HEK293 (cell line): Measurements from ENCODE around the gene MLLT6.

Experiments used
- CTCF ChIA-PET: fragments of 350-600 bp; formaldehyde crosslinking; extraction: SDS; loops from one replicate; lab custom pipeline; 2021; ENCODE audit warnings: antibody characterized with exemption; lab: Yijun Ruan, JAX
- POLR2A ChIA-PET: fragments of 300-600 bp; formaldehyde crosslinking; extraction: SDS; loops from one replicate; lab custom pipeline; 2020; ENCODE audit warnings: antibody characterized with exemption, inconsistent platforms; lab: Yijun Ruan, JAX
- H3K27ac ChIP-seq: fragments of 200-500 bp; sonication (Bioruptor generic); 2 replicates; pipeline ENCODE4 v1.5.1; 2014; ENCODE audit warnings: low read depth, low read length, control low read depth, inconsistent platforms; ENCODE audit errors: extremely low read depth
- H3K36me3 ChIP-seq, 2 experiments: fragments of 200-500 bp in 1 of 2; sonication (Bioruptor generic) in 1 of 2; 1 replicate in 1 of 2; 2 replicates in 1 of 2; pipeline ENCODE4 v1.5.1; 2014 to 2017; ENCODE audit warnings: inconsistent platforms in 2 of 2, low read length in 2 of 2; ENCODE audit not compliant: control insufficient read depth in 2 of 2, insufficient read depth in 1 of 2
- H3K4me1 ChIP-seq: fragments of 200-500 bp; sonication (Bioruptor generic); 2 replicates; pipeline ENCODE4 v1.5.1; 2014; ENCODE audit warnings: mild to moderate bottlenecking, low read length, inconsistent platforms; ENCODE audit not compliant: control insufficient read depth, insufficient read depth
- H3K4me3 ChIP-seq: 2 replicates; pipeline ENCODE4 v1.5.1; 2011; ENCODE audit warnings: low read depth, mild to moderate bottlenecking, control low read depth, low read length, moderate library complexity
- H3K9me3 ChIP-seq: fragments of 200-500 bp; sonication (Bioruptor generic); 2 replicates; pipeline ENCODE4 v1.5.1; 2014; ENCODE audit warnings: low read depth, low read length, inconsistent platforms; ENCODE audit not compliant: control insufficient read depth, insufficient read depth
- EGR2 ChIP-seq: fragments of 450-650 bp; formaldehyde crosslinking; IDR thresholded peaks from 2 replicates; pipeline ENCODE4 v1.5.1; 2016; ENCODE audit warnings: low read depth, missing biosample characterization, missing genetic modification characterization
- HOXD13 ChIP-seq: sonication (generic); formaldehyde crosslinking; IDR thresholded peaks from 2 replicates; pipeline ENCODE4 v1.8.0; 2022; ENCODE audit warnings: missing genetic modification reagents, borderline replicate concordance
- KLF1 ChIP-seq: fragments of 450-650 bp; formaldehyde crosslinking; IDR thresholded peaks from 2 replicates; pipeline ENCODE4 v1.5.1; 2016; ENCODE audit warnings: missing biosample characterization, missing genetic modification characterization
- KLF10 ChIP-seq: fragments of 450-650 bp; IDR thresholded peaks from 2 replicates; pipeline ENCODE4 v1.5.1; 2018; ENCODE audit warnings: missing biosample characterization, mild to moderate bottlenecking, missing genetic modification characterization
- KLF9 ChIP-seq: fragments of 450-650 bp; formaldehyde crosslinking; IDR thresholded peaks from 2 replicates; pipeline ENCODE4 v1.5.1; 2016; ENCODE audit warnings: missing biosample characterization, missing genetic modification characterization, low read depth
- MEIS1 ChIP-seq: sonication (generic); formaldehyde crosslinking; IDR thresholded peaks from 2 replicates; pipeline ENCODE4 v1.8.1; 2022; ENCODE audit warnings: missing genetic modification reagents, mild to moderate bottlenecking, borderline replicate concordance
- SP3 ChIP-seq: fragments of 450-650 bp; formaldehyde crosslinking; IDR thresholded peaks from 2 replicates; pipeline ENCODE4 v1.5.1; 2016; ENCODE audit warnings: missing biosample characterization, missing genetic modification characterization
- SP7 ChIP-seq: fragments of 450-650 bp; formaldehyde crosslinking; IDR thresholded peaks from 2 replicates; pipeline ENCODE4 v1.5.1; 2016; ENCODE audit warnings: missing biosample characterization, missing genetic modification characterization
- TCF7L2 ChIP-seq: IDR thresholded peaks from 2 replicates; pipeline ENCODE4 v1.6.1; 2011; ENCODE audit warnings: low read depth, mild to moderate bottlenecking, inconsistent platforms, low read length, moderate library complexity, borderline replicate concordance
- YY2 ChIP-seq: fragments of 450-650 bp; formaldehyde crosslinking; IDR thresholded peaks from 2 replicates; pipeline ENCODE4 v1.5.1; 2016; ENCODE audit warnings: missing biosample characterization, missing genetic modification characterization
- ZBTB11 ChIP-seq: fragments of 450-650 bp; formaldehyde crosslinking; conservative IDR thresholded peaks from 2 replicates; pipeline ENCODE4 v1.5.1; 2016; ENCODE audit warnings: low read depth, missing biosample characterization, missing genetic modification characterization
- ZBTB20 ChIP-seq: fragments of 450-650 bp; formaldehyde crosslinking; IDR thresholded peaks from 2 replicates; pipeline ENCODE4 v1.5.1; 2016; ENCODE audit warnings: missing biosample characterization, missing genetic modification characterization
- ZBTB8A ChIP-seq: fragments of 450-650 bp; formaldehyde crosslinking; IDR thresholded peaks from 2 replicates; pipeline ENCODE4 v1.5.1; 2016; ENCODE audit warnings: missing biosample characterization, missing genetic modification characterization
- ZFHX2 ChIP-seq: fragments of 450-650 bp; formaldehyde crosslinking; conservative IDR thresholded peaks from 2 replicates; pipeline ENCODE4 v1.5.1; 2016; ENCODE audit warnings: missing biosample characterization, missing genetic modification characterization
- ZFP37 ChIP-seq: fragments of 450-650 bp; formaldehyde crosslinking; IDR thresholded peaks from 2 replicates; pipeline ENCODE4 v1.5.1; 2016; ENCODE audit warnings: missing biosample characterization, missing genetic modification characterization
- ZFP69B ChIP-seq: fragments of 450-650 bp; formaldehyde crosslinking; IDR thresholded peaks from 2 replicates; pipeline ENCODE4 v1.5.1; 2016; ENCODE audit warnings: missing biosample characterization, missing genetic modification characterization
- ZNF10 ChIP-seq: fragments of 450-650 bp; formaldehyde crosslinking; IDR thresholded peaks from 2 replicates; pipeline ENCODE4 v1.5.1; 2017; ENCODE audit warnings: missing biosample characterization, missing genetic modification characterization
- ZNF223 ChIP-seq: fragments of 450-650 bp; formaldehyde crosslinking; IDR thresholded peaks from 2 replicates; pipeline ENCODE4 v1.5.1; 2016; ENCODE audit warnings: missing biosample characterization, missing genetic modification characterization
- ZNF416 ChIP-seq: fragments of 450-650 bp; formaldehyde crosslinking; IDR thresholded peaks from 2 replicates; pipeline ENCODE4 v1.5.1; 2016; ENCODE audit warnings: missing biosample characterization, missing genetic modification characterization
- ZNF544 ChIP-seq: fragments of 450-650 bp; formaldehyde crosslinking; IDR thresholded peaks from 2 replicates; pipeline ENCODE4 v1.5.0; 2017; ENCODE audit warnings: missing biosample characterization, missing genetic modification characterization
- ZNF580 ChIP-seq: fragments of 450-650 bp; formaldehyde crosslinking; IDR thresholded peaks from 2 replicates; pipeline ENCODE4 v1.5.1; 2016; ENCODE audit warnings: missing biosample characterization, missing genetic modification characterization
- ZNF596 ChIP-seq: fragments of 450-650 bp; IDR thresholded peaks from 2 replicates; pipeline ENCODE4 v1.5.0; 2018; ENCODE audit warnings: missing biosample characterization, mild to moderate bottlenecking, missing genetic modification characterization, moderate library complexity
- ZNF600 ChIP-seq: fragments of 450-650 bp; formaldehyde crosslinking; IDR thresholded peaks from 2 replicates; pipeline ENCODE4 v1.5.1; 2016; ENCODE audit warnings: missing biosample characterization, missing genetic modification characterization
- ZNF660 ChIP-seq: fragments of 450-650 bp; IDR thresholded peaks from 2 replicates; pipeline ENCODE4 v1.5.1; 2018; ENCODE audit warnings: missing biosample characterization, mild to moderate bottlenecking, missing genetic modification characterization
- ZNF707 ChIP-seq: fragments of 450-650 bp; formaldehyde crosslinking; IDR thresholded peaks from 2 replicates; pipeline ENCODE4 v1.5.1; 2016; ENCODE audit warnings: missing biosample characterization, missing genetic modification characterization
- ZNF76 ChIP-seq: fragments of 450-650 bp; formaldehyde crosslinking; IDR thresholded peaks from 2 replicates; pipeline ENCODE4; 2016; ENCODE audit warnings: low read depth, missing biosample characterization, missing genetic modification characterization, borderline replicate concordance
- ZSCAN23 ChIP-seq: fragments of 450-650 bp; formaldehyde crosslinking; IDR thresholded peaks from 2 replicates; pipeline ENCODE4 v1.5.1; 2016; ENCODE audit warnings: missing biosample characterization, missing genetic modification characterization
- ZSCAN4 ChIP-seq: fragments of 450-650 bp; formaldehyde crosslinking; IDR thresholded peaks from 2 replicates; pipeline ENCODE4 v1.5.1; 2017; ENCODE audit warnings: missing biosample characterization, missing genetic modification characterization
- TF ChIP-seq, protein P1 (sequence below): fragments of 450-650 bp; formaldehyde crosslinking; IDR thresholded peaks from 2 replicates; pipeline ENCODE4 v1.5.1; 2016; ENCODE audit warnings: missing biosample characterization, missing genetic modification characterization
- TF ChIP-seq, protein P2 (sequence below): fragments of 450-650 bp; IDR thresholded peaks from 2 replicates; pipeline ENCODE4 v1.5.1; 2018; ENCODE audit warnings: missing biosample characterization, missing genetic modification characterization

Gene MLLT6

GRCh38 chr17:38674749-38675615 lies 30.1 kb upstream of the MLLT6 start, which contains the start of gene EPOP:
EPOP (minus strand) TSS chr17:38674957; CDS start chr17:38674495, 462 bp downstream.
- no peaks in the 10 kb centered on the region for H3K36me3 ChIP-seq
- TF ChIP-seq ZNF76 (peak; percentile 71; the same call in 1 of the 2 replicates), ZNF600 (tag by site-specific recombination) (peak; percentile 82), ZSCAN4 (0 out of 2 replicates have a peak, but pooled peaks have one; percentile 31), ZSCAN23 (no peak), ZBTB20 (tag by site-specific recombination) (0 out of 2 replicates have a peak, but pooled peaks have one; percentile 25), ZFP37 (tag by site-specific recombination) (no peak), EGR2 (peak; percentile 81), ZBTB8A (tag by site-specific recombination) (peak; percentile 87), ZNF660 (tag by site-specific recombination) (0 out of 2 replicates have a peak, but pooled peaks have one; percentile 24), ZBTB11 (tag by site-specific recombination) (no peak), ZNF416 (tag by site-specific recombination) (no peak), ZNF223 (tag by site-specific recombination) (no peak), ZFHX2 (peak; percentile 91), ZNF596 (tag by site-specific recombination) (no peak), KLF9 (tag by site-specific recombination) (peak; percentile 90), MEIS1 (no peak), ZNF707 (tag by site-specific recombination) (no peak), ZFP69B (peak; percentile 76), ZNF580 (tag by site-specific recombination) (peak; percentile 56; the same call in 1 of the 2 replicates), SP3 (tag by site-specific recombination) (peak; percentile 72), KLF10 (tag by site-specific recombination) (peak; percentile 96), SP7 (tag by site-specific recombination) (peak; percentile 80), TCF7L2 (no peak), ZNF10 (tag by site-specific recombination) (no peak), YY2 (no peak), HOXD13 (CRISPR knock-in tag) (no peak), KLF1 (tag by site-specific recombination) (peak; percentile 41; the same call in 1 of the 2 replicates), ZNF544 (tag by site-specific recombination) (no peak)
- TF ChIP-seq, protein P1, sequence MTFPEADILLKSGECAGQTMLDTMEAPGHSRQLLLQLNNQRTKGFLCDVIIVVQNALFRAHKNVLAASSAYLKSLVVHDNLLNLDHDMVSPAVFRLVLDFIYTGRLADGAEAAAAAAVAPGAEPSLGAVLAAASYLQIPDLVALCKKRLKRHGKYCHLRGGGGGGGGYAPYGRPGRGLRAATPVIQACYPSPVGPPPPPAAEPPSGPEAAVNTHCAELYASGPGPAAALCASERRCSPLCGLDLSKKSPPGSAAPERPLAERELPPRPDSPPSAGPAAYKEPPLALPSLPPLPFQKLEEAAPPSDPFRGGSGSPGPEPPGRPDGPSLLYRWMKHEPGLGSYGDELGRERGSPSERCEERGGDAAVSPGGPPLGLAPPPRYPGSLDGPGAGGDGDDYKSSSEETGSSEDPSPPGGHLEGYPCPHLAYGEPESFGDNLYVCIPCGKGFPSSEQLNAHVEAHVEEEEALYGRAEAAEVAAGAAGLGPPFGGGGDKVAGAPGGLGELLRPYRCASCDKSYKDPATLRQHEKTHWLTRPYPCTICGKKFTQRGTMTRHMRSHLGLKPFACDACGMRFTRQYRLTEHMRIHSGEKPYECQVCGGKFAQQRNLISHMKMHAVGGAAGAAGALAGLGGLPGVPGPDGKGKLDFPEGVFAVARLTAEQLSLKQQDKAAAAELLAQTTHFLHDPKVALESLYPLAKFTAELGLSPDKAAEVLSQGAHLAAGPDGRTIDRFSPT (tag by site-specific recombination), result no peak
- TF ChIP-seq, protein P2, sequence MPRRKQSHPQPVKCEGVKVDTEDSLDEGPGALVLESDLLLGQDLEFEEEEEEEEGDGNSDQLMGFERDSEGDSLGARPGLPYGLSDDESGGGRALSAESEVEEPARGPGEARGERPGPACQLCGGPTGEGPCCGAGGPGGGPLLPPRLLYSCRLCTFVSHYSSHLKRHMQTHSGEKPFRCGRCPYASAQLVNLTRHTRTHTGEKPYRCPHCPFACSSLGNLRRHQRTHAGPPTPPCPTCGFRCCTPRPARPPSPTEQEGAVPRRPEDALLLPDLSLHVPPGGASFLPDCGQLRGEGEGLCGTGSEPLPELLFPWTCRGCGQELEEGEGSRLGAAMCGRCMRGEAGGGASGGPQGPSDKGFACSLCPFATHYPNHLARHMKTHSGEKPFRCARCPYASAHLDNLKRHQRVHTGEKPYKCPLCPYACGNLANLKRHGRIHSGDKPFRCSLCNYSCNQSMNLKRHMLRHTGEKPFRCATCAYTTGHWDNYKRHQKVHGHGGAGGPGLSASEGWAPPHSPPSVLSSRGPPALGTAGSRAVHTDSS, result no peak

More at GRCh38 chr17:38674749-38675615, 30.1 kb upstream of the MLLT6 start, which contains the start of gene EPOP:
- peak within 1 kb of the TSS; percentile 8; the same call in 1 of the 2 replicates for H3K27ac ChIP-seq
- POLR2A ChIA-PET, result interaction anchor here (0.9 to 1.9 kb wide), 5 partner anchors 13 to 525 kb away, joined by 3 to 8 read pairs (median 3); partner anchors contain the start of genes MLLT6 and RPL19
- peak within 1 kb of the TSS; percentile 45 for H3K4me3 ChIP-seq
- H3K4me1 ChIP-seq, result peaks cover 18% of the 10 kb centered on the region
- H3K9me3 ChIP-seq, result no peaks in the 10 kb centered on the region
- CTCF ChIA-PET, result interaction anchor here (0.6 to 4.6 kb wide), 14 partner anchors 7 to 220 kb away, joined by 3 to 60 read pairs (median 4); no protein-coding TSS in a partner anchor
